ENCODE data around the gene CREB3L2. TPM values are rescaled to one million over a fixed set of nuclear protein-coding genes. Genes with fewer than 3 reads are reported as not detected.

The CREB3L2 gene
- polyA plus RNA-seq, 2 of the 4 experiments (the other 2 are of a cell fraction), result 16.3 to 32.2 TPM

DNA sequence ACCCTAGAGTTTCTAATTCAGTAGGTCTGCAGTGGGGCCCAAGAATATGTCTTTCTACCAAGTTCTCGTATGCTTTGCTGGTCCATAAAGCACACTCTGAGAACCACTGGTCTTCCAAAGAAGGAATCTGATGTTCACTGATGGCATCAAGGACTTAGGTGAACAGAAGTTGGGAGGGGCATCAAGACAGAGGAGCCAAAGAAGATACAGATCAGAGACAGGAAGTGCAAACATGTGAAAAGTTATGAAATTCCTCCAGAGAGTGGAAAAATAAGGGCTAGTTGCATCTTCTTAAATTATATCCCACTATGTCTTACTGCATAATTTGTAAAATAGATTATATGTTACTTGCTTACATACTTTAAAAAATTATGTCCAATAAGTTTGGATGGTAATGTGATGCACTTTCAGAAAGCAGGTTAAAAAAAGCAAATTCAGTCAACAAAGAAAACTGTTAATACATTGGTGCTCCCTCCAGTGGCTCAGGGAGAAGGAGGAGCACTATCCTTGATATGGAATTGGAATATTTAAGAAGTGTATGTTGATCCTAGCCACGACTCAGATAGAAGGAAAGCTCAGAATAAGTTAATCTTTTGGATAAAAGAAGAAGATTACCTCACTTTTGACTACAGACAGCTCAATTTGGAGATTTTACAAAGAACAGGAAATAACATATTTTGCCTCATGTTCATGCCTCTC lies 35.8 kb downstream of the CREB3L2 start:
- TF ChIP-seq MAZ (IDR thresholded peaks at IDR 0.05; ENCODE audit: borderline replicate concordance, low read depth, low read length), result no peak
- no peak for TF ChIP-seq TFCP2L1 (CRISPR knock-in tag; IDR thresholded peaks at IDR 0.05)
- no peak for TF ChIP-seq MAFK (IDR thresholded peaks at IDR 0.05; ENCODE audit: partially characterized antibody)
- TF ChIP-seq, protein P1, sequence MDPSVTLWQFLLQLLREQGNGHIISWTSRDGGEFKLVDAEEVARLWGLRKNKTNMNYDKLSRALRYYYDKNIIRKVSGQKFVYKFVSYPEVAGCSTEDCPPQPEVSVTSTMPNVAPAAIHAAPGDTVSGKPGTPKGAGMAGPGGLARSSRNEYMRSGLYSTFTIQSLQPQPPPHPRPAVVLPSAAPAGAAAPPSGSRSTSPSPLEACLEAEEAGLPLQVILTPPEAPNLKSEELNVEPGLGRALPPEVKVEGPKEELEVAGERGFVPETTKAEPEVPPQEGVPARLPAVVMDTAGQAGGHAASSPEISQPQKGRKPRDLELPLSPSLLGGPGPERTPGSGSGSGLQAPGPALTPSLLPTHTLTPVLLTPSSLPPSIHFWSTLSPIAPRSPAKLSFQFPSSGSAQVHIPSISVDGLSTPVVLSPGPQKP (IDR thresholded peaks at IDR 0.05; ENCODE audit: low read depth, low read length), result no peak
- TF ChIP-seq, protein P2, sequence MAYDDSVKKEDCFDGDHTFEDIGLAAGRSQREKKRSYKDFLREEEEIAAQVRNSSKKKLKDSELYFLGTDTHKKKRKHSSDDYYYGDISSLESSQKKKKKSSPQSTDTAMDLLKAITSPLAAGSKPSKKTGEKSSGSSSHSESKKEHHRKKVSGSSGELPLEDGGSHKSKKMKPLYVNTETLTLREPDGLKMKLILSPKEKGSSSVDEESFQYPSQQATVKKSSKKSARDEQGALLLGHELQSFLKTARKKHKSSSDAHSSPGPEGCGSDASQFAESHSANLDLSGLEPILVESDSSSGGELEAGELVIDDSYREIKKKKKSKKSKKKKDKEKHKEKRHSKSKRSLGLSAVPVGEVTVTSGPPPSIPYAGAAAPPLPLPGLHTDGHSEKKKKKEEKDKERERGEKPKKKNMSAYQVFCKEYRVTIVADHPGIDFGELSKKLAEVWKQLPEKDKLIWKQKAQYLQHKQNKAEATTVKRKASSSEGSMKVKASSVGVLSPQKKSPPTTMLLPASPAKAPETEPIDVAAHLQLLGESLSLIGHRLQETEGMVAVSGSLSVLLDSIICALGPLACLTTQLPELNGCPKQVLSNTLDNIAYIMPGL (CRISPR knock-in tag; IDR thresholded peaks at IDR 0.05; ENCODE audit: borderline replicate concordance), result no peak
- no peak for TF ChIP-seq KDM5A (IDR thresholded peaks at IDR 0.05)
- TF ChIP-seq ZNF302 (CRISPR knock-in tag; IDR thresholded peaks at IDR 0.05), result no peak
- TF ChIP-seq, protein P3, sequence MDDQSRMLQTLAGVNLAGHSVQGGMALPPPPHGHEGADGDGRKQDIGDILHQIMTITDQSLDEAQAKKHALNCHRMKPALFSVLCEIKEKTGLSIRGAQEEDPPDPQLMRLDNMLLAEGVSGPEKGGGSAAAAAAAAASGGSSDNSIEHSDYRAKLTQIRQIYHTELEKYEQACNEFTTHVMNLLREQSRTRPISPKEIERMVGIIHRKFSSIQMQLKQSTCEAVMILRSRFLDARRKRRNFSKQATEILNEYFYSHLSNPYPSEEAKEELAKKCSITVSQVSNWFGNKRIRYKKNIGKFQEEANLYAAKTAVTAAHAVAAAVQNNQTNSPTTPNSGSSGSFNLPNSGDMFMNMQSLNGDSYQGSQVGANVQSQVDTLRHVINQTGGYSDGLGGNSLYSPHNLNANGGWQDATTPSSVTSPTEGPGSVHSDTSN (IDR thresholded peaks at IDR 0.05), result no peak
- TF ChIP-seq, protein P4, sequence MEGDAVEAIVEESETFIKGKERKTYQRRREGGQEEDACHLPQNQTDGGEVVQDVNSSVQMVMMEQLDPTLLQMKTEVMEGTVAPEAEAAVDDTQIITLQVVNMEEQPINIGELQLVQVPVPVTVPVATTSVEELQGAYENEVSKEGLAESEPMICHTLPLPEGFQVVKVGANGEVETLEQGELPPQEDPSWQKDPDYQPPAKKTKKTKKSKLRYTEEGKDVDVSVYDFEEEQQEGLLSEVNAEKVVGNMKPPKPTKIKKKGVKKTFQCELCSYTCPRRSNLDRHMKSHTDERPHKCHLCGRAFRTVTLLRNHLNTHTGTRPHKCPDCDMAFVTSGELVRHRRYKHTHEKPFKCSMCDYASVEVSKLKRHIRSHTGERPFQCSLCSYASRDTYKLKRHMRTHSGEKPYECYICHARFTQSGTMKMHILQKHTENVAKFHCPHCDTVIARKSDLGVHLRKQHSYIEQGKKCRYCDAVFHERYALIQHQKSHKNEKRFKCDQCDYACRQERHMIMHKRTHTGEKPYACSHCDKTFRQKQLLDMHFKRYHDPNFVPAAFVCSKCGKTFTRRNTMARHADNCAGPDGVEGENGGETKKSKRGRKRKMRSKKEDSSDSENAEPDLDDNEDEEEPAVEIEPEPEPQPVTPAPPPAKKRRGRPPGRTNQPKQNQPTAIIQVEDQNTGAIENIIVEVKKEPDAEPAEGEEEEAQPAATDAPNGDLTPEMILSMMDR (IDR thresholded peaks at IDR 0.05), result no peak
- TF ChIP-seq SREBF2 (IDR thresholded peaks at IDR 0.05), result no peak
- TF ChIP-seq CHD4 (IDR thresholded peaks at IDR 0.05; ENCODE audit: borderline replicate concordance), result no peak
- no peak for TF ChIP-seq CBX2 (IDR thresholded peaks at IDR 0.05; ENCODE audit: borderline replicate concordance, low read depth)
- TF ChIP-seq, protein P5, sequence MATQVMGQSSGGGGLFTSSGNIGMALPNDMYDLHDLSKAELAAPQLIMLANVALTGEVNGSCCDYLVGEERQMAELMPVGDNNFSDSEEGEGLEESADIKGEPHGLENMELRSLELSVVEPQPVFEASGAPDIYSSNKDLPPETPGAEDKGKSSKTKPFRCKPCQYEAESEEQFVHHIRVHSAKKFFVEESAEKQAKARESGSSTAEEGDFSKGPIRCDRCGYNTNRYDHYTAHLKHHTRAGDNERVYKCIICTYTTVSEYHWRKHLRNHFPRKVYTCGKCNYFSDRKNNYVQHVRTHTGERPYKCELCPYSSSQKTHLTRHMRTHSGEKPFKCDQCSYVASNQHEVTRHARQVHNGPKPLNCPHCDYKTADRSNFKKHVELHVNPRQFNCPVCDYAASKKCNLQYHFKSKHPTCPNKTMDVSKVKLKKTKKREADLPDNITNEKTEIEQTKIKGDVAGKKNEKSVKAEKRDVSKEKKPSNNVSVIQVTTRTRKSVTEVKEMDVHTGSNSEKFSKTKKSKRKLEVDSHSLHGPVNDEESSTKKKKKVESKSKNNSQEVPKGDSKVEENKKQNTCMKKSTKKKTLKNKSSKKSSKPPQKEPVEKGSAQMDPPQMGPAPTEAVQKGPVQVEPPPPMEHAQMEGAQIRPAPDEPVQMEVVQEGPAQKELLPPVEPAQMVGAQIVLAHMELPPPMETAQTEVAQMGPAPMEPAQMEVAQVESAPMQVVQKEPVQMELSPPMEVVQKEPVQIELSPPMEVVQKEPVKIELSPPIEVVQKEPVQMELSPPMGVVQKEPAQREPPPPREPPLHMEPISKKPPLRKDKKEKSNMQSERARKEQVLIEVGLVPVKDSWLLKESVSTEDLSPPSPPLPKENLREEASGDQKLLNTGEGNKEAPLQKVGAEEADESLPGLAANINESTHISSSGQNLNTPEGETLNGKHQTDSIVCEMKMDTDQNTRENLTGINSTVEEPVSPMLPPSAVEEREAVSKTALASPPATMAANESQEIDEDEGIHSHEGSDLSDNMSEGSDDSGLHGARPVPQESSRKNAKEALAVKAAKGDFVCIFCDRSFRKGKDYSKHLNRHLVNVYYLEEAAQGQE (IDR thresholded peaks at IDR 0.05), result no peak
- TF ChIP-seq NFE2L2 (conservative IDR thresholded peaks at IDR 0.05; ENCODE audit: low read length), result no peak
- TF ChIP-seq EHMT2 (IDR thresholded peaks at IDR 0.05; ENCODE audit: low read depth), result no peak
- TF ChIP-seq ZSCAN20 (CRISPR knock-in tag; IDR thresholded peaks at IDR 0.05), result no peak
- no peak for TF ChIP-seq FOSL2 (IDR thresholded peaks at IDR 0.05)
- no peak for TF ChIP-seq FOSL2 (CRISPR knock-in tag; IDR thresholded peaks at IDR 0.05)
- TF ChIP-seq ZC3H11A (IDR thresholded peaks at IDR 0.05), result no peak
- TF ChIP-seq, protein P6, sequence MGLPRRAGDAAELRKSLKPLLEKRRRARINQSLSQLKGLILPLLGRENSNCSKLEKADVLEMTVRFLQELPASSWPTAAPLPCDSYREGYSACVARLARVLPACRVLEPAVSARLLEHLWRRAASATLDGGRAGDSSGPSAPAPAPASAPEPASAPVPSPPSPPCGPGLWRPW (IDR thresholded peaks at IDR 0.05), result no peak
- WGBS (ENCODE audit: missing lambda C conversion rate), result 69% methylated on average over 2 of the region's 2 CpGs
- DNase-seq (ENCODE audit: low read depth in 1 of 2, low spot score in 1 of 2) (no peak), FAIRE-seq (no peak), ATAC-seq (no peak)
- H3K27ac ChIP-seq, result no peak overlapping the region; a peak in 1 of 6 replicates
- no peaks in the 10 kb centered on the region for H3K9me3 ChIP-seq
- no peak overlapping the region for H3K4me2 ChIP-seq
- H3K4me3 ChIP-seq, result no peak overlapping the region
- CTCF ChIA-PET, result interaction anchor here (1.0 to 3.3 kb wide), 3 partner anchors 34 to 62 kb away, joined by 3 to 14 read pairs (median 4); partner anchors contain the start of gene CREB3L2
- H3K4me1 ChIP-seq, result peaks cover 42% of the 10 kb centered on the region
- POLR2A ChIA-PET, result no interaction called here

Measured in A549 (cell line).